Calu3 (cell line): ENCODE data around the gene C20orf173. TPM values are rescaled to one million over a fixed set of nuclear protein-coding genes. Genes with fewer than 3 reads are reported as not detected.

Experiments used
- BruUV-seq: library from RNA; stranded (reverse); fragments of 400-500 nt; replicated peaks from 2 replicates; lab custom pipeline; 2021; lab: Mats Ljungman, UMichigan
- CTCF ChIA-PET: fragments of 300-600 bp; sonication (Branson Sonifier 250); formaldehyde crosslinking; loops from one replicate; lab custom pipeline; 2022; ENCODE audit warnings: antibody characterized with exemption; lab: Charles Lee
- DNase-seq: peaks from one replicate; pipeline ENCODE4 v3.0.0; 2022
- H3K27ac Mint-ChIP-seq: one replicate; pipeline ENCODE4 v1.8.0; 2022; ENCODE audit warnings: mixed read lengths; ENCODE audit not compliant: unreplicated experiment
- H3K27me3 Mint-ChIP-seq: one replicate; pipeline ENCODE4 v1.8.0; 2022; ENCODE audit warnings: mixed read lengths; ENCODE audit not compliant: unreplicated experiment
- H3K36me3 Mint-ChIP-seq: one replicate; pipeline ENCODE4 v1.8.0; 2022; ENCODE audit warnings: mild to moderate bottlenecking, moderate library complexity, mixed read lengths; ENCODE audit not compliant: insufficient read depth, unreplicated experiment
- H3K4me1 Mint-ChIP-seq: one replicate; pipeline ENCODE4 v1.8.0; 2022; ENCODE audit warnings: mild to moderate bottlenecking, low read depth, mixed read lengths; ENCODE audit not compliant: unreplicated experiment
- H3K4me3 Mint-ChIP-seq: one replicate; pipeline ENCODE4 v1.8.0; 2022; ENCODE audit warnings: mild to moderate bottlenecking, low read depth, moderate library complexity, mixed read lengths; ENCODE audit not compliant: unreplicated experiment
- H3K9me3 Mint-ChIP-seq: one replicate; pipeline ENCODE4 v1.8.0; 2022; ENCODE audit warnings: low read depth, mixed read lengths; ENCODE audit not compliant: unreplicated experiment
- CTCF ChIP-seq: fragments of 200-600 bp; IDR thresholded peaks from one replicate; pipeline ENCODE4 v1.8.0; 2022; ENCODE audit warnings: antibody characterized with exemption; ENCODE audit not compliant: unreplicated experiment
- intact Hi-C: fragments of 100-400 bp; cut with micrococcal nuclease; formaldehyde crosslinking; loops from one replicate; pipeline ENCODE4 v1.10.0; 2022; ENCODE audit not compliant: unreplicated experiment
- total RNA-seq: library from RNA; stranded (reverse); gene quantifications from 2 replicates; pipeline ENCODE4 v1.2.3, GENCODE V29; 2022

C20orf173 gene
- total RNA-seq, 1 experiment from 2014 or later: not detected

GRCh38 chr20:35564905-35565304 is 35.5 kb upstream of the C20orf173 start:
- H3K9me3 Mint-ChIP-seq: no peaks in the 10 kb centered on the region
- peaks cover 27% of the 10 kb centered on the region for H3K36me3 Mint-ChIP-seq
- no peaks in the 10 kb centered on the region for H3K4me1 Mint-ChIP-seq
- BruUV-seq: no TSS peak
- CTCF ChIA-PET: interaction anchor here (0.7 to 0.8 kb wide), 2 partner anchors 8 to 16 kb away, joined by 3 read pairs; no protein-coding TSS in a partner anchor
- no peak for DNase-seq
- H3K27ac Mint-ChIP-seq: no peak overlapping the region
- intact Hi-C loops: no loop called here
- no peaks in the 10 kb centered on the region for H3K27me3 Mint-ChIP-seq
- H3K4me3 Mint-ChIP-seq: no peak overlapping the region
- TF ChIP-seq CTCF: no peak

GRCh38 chr20:35563834-35564233 is 34.4 kb upstream of the C20orf173 start:
- CTCF ChIA-PET: interaction anchor here (0.7 kb wide), 2 partner anchors 29 to 100 kb away, joined by 4 to 5 read pairs; no protein-coding TSS in a partner anchor
- H3K27ac Mint-ChIP-seq: no peak overlapping the region
- no peak for TF ChIP-seq CTCF
- intact Hi-C loops: no loop called here
- H3K4me3 Mint-ChIP-seq: no peak overlapping the region
- H3K27me3 Mint-ChIP-seq: no peaks in the 10 kb centered on the region
- no peaks in the 10 kb centered on the region for H3K4me1 Mint-ChIP-seq
- DNase-seq: no peak
- H3K9me3 Mint-ChIP-seq: no peaks in the 10 kb centered on the region
- peaks cover 30% of the 10 kb centered on the region for H3K36me3 Mint-ChIP-seq
- BruUV-seq: no TSS peak

- intact Hi-C loops: no loop called here
- no peak for DNase-seq
- Mint-ChIP-seq H3K36me3 (peaks cover 36% of the 10 kb centered on the region), H3K4me3 (no peak overlapping the region), H3K27ac (no peak overlapping the region), H3K9me3 (no peaks in the 10 kb centered on the region), H3K27me3 (no peaks in the 10 kb centered on the region), H3K4me1 (no peaks in the 10 kb centered on the region)
- CTCF ChIA-PET: interaction anchor here (0.7 kb wide), 1 partner anchor 423 kb away, joined by 7 read pairs; no protein-coding TSS in a partner anchor
- no peak for TF ChIP-seq CTCF
- BruUV-seq: no TSS peak
Measured at GRCh38 chr20:35562541-35563110, 33.2 kb upstream of the C20orf173 start.

- intact Hi-C loops: no loop called here
- DNase-seq: no peak
- Mint-ChIP-seq H3K36me3 (peaks cover 42% of the 10 kb centered on the region), H3K9me3 (no peaks in the 10 kb centered on the region), H3K4me3 (no peak overlapping the region), H3K27ac (no peak overlapping the region), H3K4me1 (no peaks in the 10 kb centered on the region), H3K27me3 (no peaks in the 10 kb centered on the region)
- CTCF ChIA-PET: interaction anchor here (0.7 kb wide), 1 partner anchor 424 kb away, joined by 7 read pairs; no protein-coding TSS in a partner anchor
- no peak for TF ChIP-seq CTCF
- BruUV-seq: no TSS peak
Measured at GRCh38 chr20:35561671-35562070, 32.2 kb upstream of the C20orf173 start.
